Breast epithelium (tissue), 4 donors: ENCODE data around the gene FBN2. TPM values are rescaled to one million over a fixed set of nuclear protein-coding genes. Genes with fewer than 3 reads are reported as not detected.

ENCODE experiments used
- DNase-seq, 2 donors: peaks; one replicate each; pipeline ENCODE4 v3.0.0-alpha.2; 2019; ENCODE audit warnings: low spot score in 2 of 2
- H3K27ac ChIP-seq, 2 donors: fragments of 200-600 bp; sonication (generic) in 1 of 2; one replicate each; pipeline ENCODE4 v1.5.1; 2016 to 2019; ENCODE audit warnings: mild to moderate bottlenecking in 1 of 2
- H3K27me3 ChIP-seq, 2 donors: fragments of 200-600 bp; sonication (generic) in 1 of 2; one replicate each; pipeline versions ENCODE4 v1.5.1 to v1.6.0; 2017 to 2019; ENCODE audit warnings: control low read depth in 1 of 2, mild to moderate bottlenecking in 1 of 2
- H3K36me3 ChIP-seq: fragments of 200-600 bp; one replicate; pipeline ENCODE4 v1.5.1; 2019
- H3K4me1 ChIP-seq, 2 donors: fragments of 200-600 bp; sonication (generic); one replicate each; pipeline ENCODE4 v1.5.1; 2016 to 2019; ENCODE audit warnings: control low read depth in 1 of 2
- H3K4me3 ChIP-seq, 3 donors: fragments of 200-600 bp; sonication (generic); 1 replicate in 2 of 3; 2 replicates in 1 of 3; pipeline ENCODE4 v1.5.1; 2016 to 2019; ENCODE audit warnings: mild to moderate bottlenecking in 3 of 3, moderate library complexity in 2 of 3
- H3K9me3 ChIP-seq, 2 donors: fragments of 200-600 bp; sonication (generic) in 1 of 2; one replicate each; pipeline ENCODE4 v1.5.1; 2016 to 2019; ENCODE audit warnings: control low read depth in 1 of 2
- POLR2A ChIP-seq: fragments of 450-650 bp; IDR thresholded peaks from one replicate; pipeline ENCODE4 v1.6.1; 2016; ENCODE audit warnings: antibody characterized with exemption, mild to moderate bottlenecking, moderate library complexity
- POLR2AphosphoS5 ChIP-seq, 3 donors: sonication (generic); formaldehyde crosslinking; IDR thresholded peaks; one replicate each; pipeline ENCODE4 v1.6.1; 2017; ENCODE audit warnings: antibody characterized with exemption in 3 of 3
- intact Hi-C: fragments of 100-400 bp; cut with DNase I; formaldehyde crosslinking; loops from one replicate; pipeline ENCODE4 v1.15.1; 2023; ENCODE audit warnings: low total_unique reads
- total RNA-seq, 3 donors: library from RNA; depleted of rRNA; stranded (reverse); fragments of >200 nt; gene quantifications; one replicate each; pipeline ENCODE4 v1.1.0, GENCODE V29; 2016
- TF ChIP-seq, protein P1 (sequence below), 3 donors: fragments of 450-650 bp; IDR thresholded peaks; one replicate each; pipeline ENCODE4 v1.5.1; 2016 to 2017; ENCODE audit warnings: antibody characterized with exemption in 3 of 3, mild to moderate bottlenecking in 3 of 3, moderate library complexity in 3 of 3

Gene FBN2
- total RNA-seq, 3 donors from 2014 or later: 0.88 to 7.5 (median 1.8) TPM

DNA sequence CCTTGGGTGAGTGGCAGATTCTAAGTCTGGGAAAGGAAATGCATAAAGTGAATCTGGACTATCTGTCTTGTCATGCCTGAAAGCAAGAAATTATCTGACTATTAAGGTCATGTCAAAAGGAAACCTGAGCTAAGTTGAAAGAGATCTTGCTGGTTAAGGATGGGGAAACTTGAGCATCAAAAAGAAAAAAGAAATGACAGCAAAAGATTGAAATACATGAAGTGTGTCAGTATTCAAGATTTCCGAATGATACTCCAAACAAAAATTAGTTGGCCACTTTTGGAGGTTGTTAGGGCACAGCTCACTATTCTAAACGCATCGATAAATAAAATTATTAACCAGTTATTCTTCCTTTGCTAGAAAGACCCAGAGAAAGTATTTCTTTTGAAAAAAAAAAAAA, 3.3 kb upstream of the FBN2 start:
- Histone ChIP-seq H3K9me3 (no peaks in the 10 kb centered on the region), H3K27ac (no peak overlapping the region), H3K36me3 (no peaks in the 10 kb centered on the region), H3K27me3 (peaks cover 6 to 23% of the 10 kb centered on the region in 2 donors), H3K4me1 (peaks cover 0 to 6% of the 10 kb centered on the region in 2 donors), H3K4me3 (no peak overlapping the region)
- intact Hi-C loops: no loop called here
- DNase-seq: no peak
- no peak for TF ChIP-seq POLR2A
- TF ChIP-seq POLR2AphosphoS5 (IDR thresholded peaks at IDR 0.05): no peak
- TF ChIP-seq, protein P1, sequence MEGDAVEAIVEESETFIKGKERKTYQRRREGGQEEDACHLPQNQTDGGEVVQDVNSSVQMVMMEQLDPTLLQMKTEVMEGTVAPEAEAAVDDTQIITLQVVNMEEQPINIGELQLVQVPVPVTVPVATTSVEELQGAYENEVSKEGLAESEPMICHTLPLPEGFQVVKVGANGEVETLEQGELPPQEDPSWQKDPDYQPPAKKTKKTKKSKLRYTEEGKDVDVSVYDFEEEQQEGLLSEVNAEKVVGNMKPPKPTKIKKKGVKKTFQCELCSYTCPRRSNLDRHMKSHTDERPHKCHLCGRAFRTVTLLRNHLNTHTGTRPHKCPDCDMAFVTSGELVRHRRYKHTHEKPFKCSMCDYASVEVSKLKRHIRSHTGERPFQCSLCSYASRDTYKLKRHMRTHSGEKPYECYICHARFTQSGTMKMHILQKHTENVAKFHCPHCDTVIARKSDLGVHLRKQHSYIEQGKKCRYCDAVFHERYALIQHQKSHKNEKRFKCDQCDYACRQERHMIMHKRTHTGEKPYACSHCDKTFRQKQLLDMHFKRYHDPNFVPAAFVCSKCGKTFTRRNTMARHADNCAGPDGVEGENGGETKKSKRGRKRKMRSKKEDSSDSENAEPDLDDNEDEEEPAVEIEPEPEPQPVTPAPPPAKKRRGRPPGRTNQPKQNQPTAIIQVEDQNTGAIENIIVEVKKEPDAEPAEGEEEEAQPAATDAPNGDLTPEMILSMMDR (IDR thresholded peaks at IDR 0.05): no peak

DNA sequence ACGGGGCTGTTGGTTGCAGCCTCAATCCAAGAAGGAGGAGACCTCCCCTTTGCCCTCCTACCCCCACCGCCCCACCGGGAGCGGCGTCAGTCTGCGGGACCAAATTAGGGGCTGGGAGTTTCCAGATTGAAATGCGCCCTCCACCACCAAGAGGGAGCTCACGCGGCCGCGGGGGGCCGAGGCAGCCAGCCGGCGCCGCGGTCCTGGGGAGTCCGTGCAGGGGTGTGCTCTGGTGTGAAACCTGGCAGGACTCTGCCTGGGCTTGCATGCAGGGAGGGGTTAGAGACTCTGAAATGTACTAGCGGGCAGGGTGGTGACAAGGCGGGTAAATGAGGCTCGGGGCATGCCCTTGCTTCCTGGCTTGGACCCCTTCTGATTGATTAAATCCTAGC, 989 bp upstream of the FBN2 start:
- intact Hi-C loops: no loop called here
- H3K27me3 ChIP-seq: peaks cover 6 to 25% of the 10 kb centered on the region in 2 donors
- peaks cover 0 to 6% of the 10 kb centered on the region in 2 donors for H3K4me1 ChIP-seq
- H3K4me3 ChIP-seq: peak overlapping the region; percentile 42 to 71 (median 58)
- no peak overlapping the region for H3K27ac ChIP-seq
- TF ChIP-seq POLR2A: no peak
- TF ChIP-seq, protein P1 (IDR thresholded peaks at IDR 0.05): no peak
- no peak for TF ChIP-seq POLR2AphosphoS5 (IDR thresholded peaks at IDR 0.05)
- H3K36me3 ChIP-seq: no peaks in the 10 kb centered on the region
- H3K9me3 ChIP-seq: no peaks in the 10 kb centered on the region
- DNase-seq: no peak

DNA sequence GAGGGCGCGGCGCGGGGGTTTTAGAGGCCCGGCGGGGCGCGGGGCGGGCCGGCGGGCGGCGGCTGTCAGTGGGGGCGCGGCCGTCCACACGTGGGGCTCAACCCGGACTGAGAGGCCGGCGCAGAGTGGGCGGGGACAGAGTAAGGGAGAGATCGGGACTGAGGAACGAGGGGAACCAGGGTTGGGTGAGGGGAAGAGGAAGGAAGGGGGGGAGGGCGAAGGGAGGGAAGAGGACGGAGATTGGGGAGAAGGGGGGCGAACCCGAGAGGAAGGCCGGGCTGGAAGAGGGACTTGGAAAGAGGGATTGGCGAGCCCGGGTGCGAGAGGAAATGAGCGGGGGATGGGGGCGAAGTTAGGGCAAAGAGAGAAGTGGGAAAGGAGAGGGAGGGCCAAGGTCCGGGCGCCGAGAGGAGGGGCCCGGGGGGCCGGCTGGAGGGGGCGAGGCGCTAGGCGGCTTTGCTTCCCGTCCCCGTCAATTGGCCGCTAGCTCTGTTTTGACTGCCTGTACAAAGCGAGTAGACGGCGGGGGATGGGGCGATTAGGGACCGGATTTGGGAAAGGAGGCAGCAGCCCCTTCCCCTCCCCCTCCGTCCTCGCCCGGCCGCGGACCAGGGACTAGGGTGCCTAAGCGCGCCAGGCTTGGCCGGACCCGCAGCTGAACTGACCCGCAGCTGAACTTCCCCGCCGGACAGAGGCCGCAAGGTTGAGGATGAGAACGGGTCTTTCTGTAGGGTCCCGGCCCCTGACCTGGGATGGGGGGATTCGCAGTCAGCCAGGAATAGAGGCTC, 399 bp upstream of the FBN2 start:
- TF ChIP-seq POLR2AphosphoS5 (IDR thresholded peaks at IDR 0.05): no peak
- TF ChIP-seq, protein P1 (IDR thresholded peaks at IDR 0.05): no peak
- no peak for TF ChIP-seq POLR2A
- intact Hi-C loops: no loop called here
- peaks cover 0 to 6% of the 10 kb centered on the region in 2 donors for H3K4me1 ChIP-seq
- no peak overlapping the region for H3K27ac ChIP-seq
- H3K27me3 ChIP-seq: peaks cover 6 to 25% of the 10 kb centered on the region in 2 donors
- no peaks in the 10 kb centered on the region for H3K9me3 ChIP-seq
- H3K4me3 ChIP-seq: peak overlapping the region; percentile 42 to 71 (median 58)
- no peak for DNase-seq
- no peaks in the 10 kb centered on the region for H3K36me3 ChIP-seq

DNA sequence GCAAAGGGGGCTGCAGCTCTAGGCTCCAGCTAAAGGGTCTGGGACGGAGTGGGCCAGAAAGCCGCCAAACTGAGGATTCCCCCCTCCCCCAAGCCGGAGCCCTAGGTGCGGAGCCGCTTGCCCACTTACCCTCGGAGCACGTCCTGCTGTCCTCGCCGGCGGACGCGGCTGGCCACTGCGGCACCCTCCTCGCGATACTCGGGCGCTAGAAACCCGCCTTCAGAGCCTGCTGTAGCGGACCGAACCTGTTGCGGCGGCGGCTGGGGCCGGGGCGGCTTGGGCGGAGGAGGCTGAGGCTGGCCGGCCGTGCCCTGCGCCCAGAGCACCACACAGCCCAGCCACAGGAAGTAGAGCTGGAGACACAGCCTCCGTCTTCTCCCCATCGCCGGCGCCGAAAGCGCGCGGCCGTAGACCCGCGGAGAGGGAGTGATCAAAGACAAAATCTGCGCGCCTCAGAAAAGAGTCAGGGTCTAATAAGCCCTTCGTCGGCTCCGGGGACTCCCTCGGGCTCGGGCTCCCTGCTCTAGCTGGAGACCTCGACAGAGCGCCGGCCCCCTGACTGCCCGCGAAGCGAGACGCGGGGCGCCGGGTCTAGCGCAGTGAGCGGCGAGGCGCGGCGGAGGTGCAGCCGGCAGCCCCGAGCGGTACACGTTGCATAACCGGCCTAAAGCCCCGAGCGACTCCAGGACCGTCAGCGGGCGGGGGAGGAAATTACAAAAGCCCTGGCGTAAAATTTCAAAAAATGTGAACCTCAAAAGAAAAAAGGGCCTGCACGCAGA, 635 bp downstream of the FBN2 start:
- Histone ChIP-seq H3K27me3 (peaks cover 6 to 25% of the 10 kb centered on the region in 2 donors), H3K4me1 (peaks cover 0 to 6% of the 10 kb centered on the region in 2 donors), H3K27ac (no peak overlapping the region), H3K9me3 (no peaks in the 10 kb centered on the region), H3K36me3 (no peaks in the 10 kb centered on the region), H3K4me3 (peak overlapping the region; percentile 42 to 71 (median 58))
- DNase-seq: no peak
- intact Hi-C loops: no loop called here
- no peak for TF ChIP-seq POLR2AphosphoS5 (IDR thresholded peaks at IDR 0.05)
- TF ChIP-seq, protein P1 (IDR thresholded peaks at IDR 0.05): no peak
- no peak for TF ChIP-seq POLR2A
